Natural killer cell (primary cell): Measurements from ENCODE around the gene IQGAP3. TPM values are rescaled to one million over a fixed set of nuclear protein-coding genes. Genes with fewer than 3 reads are reported as not detected.
A peak's percentile ranks its signal among the peaks of the same experiment; 100 is the strongest.

Source experiments
- ATAC-seq, 3 donors: fragments of 150-1000 bp in 2 of 3; fragments of 200-7000 bp in 1 of 3; cut with Tn5 transposase; 1 replicate in 1 of 3; 2 replicates in 2 of 3; pipeline ENCODE4 v1.10.0; 2021; ENCODE audit warnings: mild to moderate bottlenecking in 2 of 3, moderate library complexity in 2 of 3
- DNase-seq, 2 donors: peaks; one replicate each; pipeline versions ENCODE4 v3.0.0 to v3.0.0-alpha.2; 2013 to 2021; ENCODE audit warnings: mixed read lengths in 1 of 2
- H3K27ac ChIP-seq: one replicate; pipeline ENCODE4 v1.5.1; 2013; ENCODE audit warnings: mild to moderate bottlenecking, low read length
- H3K27me3 ChIP-seq: one replicate; pipeline ENCODE4 v1.6.1; 2013; ENCODE audit warnings: low read length; ENCODE audit not compliant: control insufficient read depth, insufficient read depth
- H3K36me3 ChIP-seq: one replicate; pipeline ENCODE4 v1.6.1; 2013; ENCODE audit warnings: low read length; ENCODE audit not compliant: control insufficient read depth, insufficient read depth
- H3K4me1 ChIP-seq: one replicate; pipeline ENCODE4 v1.6.1; 2013; ENCODE audit warnings: low read length; ENCODE audit not compliant: control insufficient read depth, insufficient read depth
- H3K4me3 ChIP-seq: one replicate; pipeline ENCODE4 v1.5.1; 2013; ENCODE audit warnings: low read length
- H3K9me3 ChIP-seq: one replicate; pipeline ENCODE4 v1.6.1; 2013; ENCODE audit warnings: low read length; ENCODE audit not compliant: control insufficient read depth, insufficient read depth
- H3K27ac Mint-ChIP-seq, 2 donors: one replicate each; pipeline ENCODE4 v1.8.0; 2022; ENCODE audit warnings: mild to moderate bottlenecking in 2 of 2, mixed read lengths in 2 of 2, moderate library complexity in 1 of 2
- H3K27me3 Mint-ChIP-seq, 2 donors: one replicate each; pipeline ENCODE4 v1.8.0; 2022; ENCODE audit warnings: low read depth in 2 of 2, mixed read lengths in 2 of 2
- H3K36me3 Mint-ChIP-seq: one replicate; pipeline ENCODE4 v1.8.0; 2022; ENCODE audit warnings: mixed read lengths
- H3K4me1 Mint-ChIP-seq, 2 donors: one replicate each; pipeline ENCODE4 v1.8.0; 2022; ENCODE audit warnings: mixed read lengths in 2 of 2
- H3K4me3 Mint-ChIP-seq: one replicate; pipeline ENCODE4 v1.8.0; 2022; ENCODE audit warnings: mild to moderate bottlenecking, moderate library complexity, mixed read lengths
- H3K9me3 Mint-ChIP-seq, 2 donors: one replicate each; pipeline ENCODE4 v1.8.0; 2022; ENCODE audit warnings: mixed read lengths in 2 of 2
- CTCF ChIP-seq: fragments of 200-600 bp; IDR thresholded peaks from one replicate; pipeline ENCODE4 v1.8.0; 2022; ENCODE audit warnings: antibody characterized with exemption
- WGBS: methylation state at CpG from one replicate; pipeline ENCODE4 v1.1.7; 2013; ENCODE audit warnings: missing lambda C conversion rate; ENCODE audit not compliant: insufficient coverage; 5-methylcytosine and 5-hydroxymethylcytosine counted together
- intact Hi-C: fragments of 100-400 bp; cut with micrococcal nuclease; formaldehyde crosslinking; loops from one replicate; pipeline ENCODE4 v1.14.2; 2022
- total RNA-seq, 4 donors: library from RNA; stranded (reverse); fragments of 120-200 nt in 1 of 4; gene quantifications; one replicate each; pipeline versions ENCODE4 v1.2.3 to v1.2.4, GENCODE V29; 2013 to 2022

The IQGAP3 gene
- total RNA-seq, 3 donors from 2014 or later (not counting 1 experiment from before 2014, with no cell fraction given), result 0.08 to 0.21 (median 0.14) TPM

GRCh38 chr1:156583821-156584622 is 11.7 kb upstream of the IQGAP3 start:
- intact Hi-C loops, result loop anchor here (1.0 to 2.0 kb wide), 2 partner anchors 17 to 24 kb away; partner anchors contain the start of gene GPATCH4

GRCh38 chr1:156582388-156583017 is 10.1 kb upstream of the IQGAP3 start:
- ATAC-seq (peak in 1 of 3 donors; percentile 17), DNase-seq (peak in 1 of 2 donors; percentile 47)
- H3K27me3 ChIP-seq, result no peaks in the 10 kb centered on the region
- Mint-ChIP-seq H3K4me3 (peak overlapping the region; percentile 47), H3K27ac (peak overlapping the region in 1 of 2 donors; percentile 90), H3K9me3 (no peaks in the 10 kb centered on the region), H3K4me1 (peaks cover 6 to 24% of the 10 kb centered on the region in 2 donors), H3K36me3 (no peaks in the 10 kb centered on the region), H3K27me3 (no peaks in the 10 kb centered on the region)
- H3K9me3 ChIP-seq, result no peaks in the 10 kb centered on the region
- H3K4me3 ChIP-seq, result peak overlapping the region; percentile 39
- intact Hi-C loops, result no loop called here
- WGBS, result 37% methylated on average over 9 of the region's 9 CpGs
- H3K27ac ChIP-seq, result peak overlapping the region; percentile 84
- no peaks in the 10 kb centered on the region for H3K36me3 ChIP-seq
- peaks cover 32% of the 10 kb centered on the region for H3K4me1 ChIP-seq
- TF ChIP-seq CTCF, result no peak

More at GRCh38 chr1:156583821-156584622, 11.7 kb upstream of the IQGAP3 start:
- peaks cover 6 to 24% of the 10 kb centered on the region in 2 donors for H3K4me1 Mint-ChIP-seq
- no peak overlapping the region for H3K27ac Mint-ChIP-seq
- H3K27me3 Mint-ChIP-seq, result no peaks in the 10 kb centered on the region
- H3K9me3 ChIP-seq, result no peaks in the 10 kb centered on the region
- TF ChIP-seq CTCF, result peak; percentile 94
- no peaks in the 10 kb centered on the region for H3K27me3 ChIP-seq
- H3K4me3 Mint-ChIP-seq, result no peak overlapping the region
- ATAC-seq, result peak; percentile 73 to 88 (median 82)
- no peaks in the 10 kb centered on the region for H3K36me3 Mint-ChIP-seq
- H3K9me3 Mint-ChIP-seq, result no peaks in the 10 kb centered on the region
- no peak overlapping the region for H3K4me3 ChIP-seq
- H3K4me1 ChIP-seq, result peaks cover 32% of the 10 kb centered on the region
- no peak overlapping the region for H3K27ac ChIP-seq
- DNase-seq, result peak; percentile 60 to 92
- H3K36me3 ChIP-seq, result no peaks in the 10 kb centered on the region
- 59% methylated on average over 18 of the region's 20 CpGs for WGBS

GRCh38 chr1:156581661-156582387 is 9.5 kb upstream of the IQGAP3 start:
- no peaks in the 10 kb centered on the region for H3K9me3 Mint-ChIP-seq
- H3K27me3 Mint-ChIP-seq, result no peaks in the 10 kb centered on the region
- DNase-seq (peak in 1 of 2 donors; percentile 70), ATAC-seq (peak; percentile 51 to 55 (median 52))
- Histone ChIP-seq H3K27ac (peak overlapping the region; percentile 84), H3K4me1 (peaks cover 32% of the 10 kb centered on the region), H3K4me3 (peak overlapping the region; percentile 39), H3K36me3 (no peaks in the 10 kb centered on the region), H3K27me3 (no peaks in the 10 kb centered on the region), H3K9me3 (no peaks in the 10 kb centered on the region)
- H3K27ac Mint-ChIP-seq, result peak overlapping the region in 1 of 2 donors; percentile 90
- H3K4me3 Mint-ChIP-seq, result peak overlapping the region; percentile 47
- TF ChIP-seq CTCF, result no peak
- intact Hi-C loops, result no loop called here
- 39% methylated on average over 21 of the region's 21 CpGs for WGBS
- H3K36me3 Mint-ChIP-seq, result no peaks in the 10 kb centered on the region
- H3K4me1 Mint-ChIP-seq, result peaks cover 6 to 24% of the 10 kb centered on the region in 2 donors
